Small intestine (tissue), 7 donors: ENCODE results near the gene PRR19. TPM values are rescaled to one million over a fixed set of nuclear protein-coding genes. Genes with fewer than 3 reads are reported as not detected.

Source experiments
- DNase-seq, 2 donors: peaks; one replicate each; pipeline versions ENCODE4 v3.0.0 to v3.0.0-alpha.2; 2013
- FAIRE-seq: peaks from 2 replicates; lab custom pipeline; 2012; peaks lifted over from hg19 to GRCh38; lab: Jason Lieb, UNC
- H3K27ac ChIP-seq, 3 donors: one replicate each; pipeline ENCODE4 v1.5.1; 2013; ENCODE audit warnings: low read length in 2 of 3, mild to moderate bottlenecking in 2 of 3, control low read depth in 1 of 3, inconsistent platforms in 1 of 3, low read depth in 1 of 3, moderate library complexity in 1 of 3
- H3K27me3 ChIP-seq, 3 donors: one replicate each; pipeline ENCODE4 v1.6.1; 2013; ENCODE audit warnings: low read length in 3 of 3, inconsistent platforms in 1 of 3; ENCODE audit not compliant: control insufficient read depth in 3 of 3, insufficient read depth in 3 of 3
- H3K36me3 ChIP-seq, 3 donors: one replicate each; pipeline ENCODE4 v1.6.1; 2013; ENCODE audit warnings: low read length in 3 of 3, inconsistent platforms in 1 of 3, low read depth in 1 of 3, mild to moderate bottlenecking in 1 of 3, moderate library complexity in 1 of 3; ENCODE audit not compliant: control insufficient read depth in 3 of 3, insufficient read depth in 2 of 3
- H3K4me1 ChIP-seq, 3 donors: one replicate each; pipeline ENCODE4 v1.6.1; 2013; ENCODE audit warnings: low read length in 2 of 3, inconsistent platforms in 1 of 3, low read depth in 1 of 3, mild to moderate bottlenecking in 1 of 3, moderate library complexity in 1 of 3; ENCODE audit not compliant: control insufficient read depth in 3 of 3, insufficient read depth in 2 of 3
- H3K4me3 ChIP-seq, 3 donors: one replicate each; pipeline ENCODE4 v1.5.1; 2013; ENCODE audit warnings: low read length in 3 of 3, control low read depth in 1 of 3, inconsistent platforms in 1 of 3, low read depth in 1 of 3, mild to moderate bottlenecking in 1 of 3, moderate library complexity in 1 of 3
- H3K9me3 ChIP-seq, 2 donors: one replicate each; pipeline ENCODE4 v1.6.1; 2013; ENCODE audit warnings: low read depth in 1 of 2, low read length in 1 of 2; ENCODE audit not compliant: control insufficient read depth in 2 of 2, insufficient read depth in 1 of 2
- WGBS, 3 donors: extraction: QIAGEN DNeasy Blood & Tissue Kit; methylation state at CpG; one replicate each; pipeline ENCODE4 v1.1.7; 2013; 5-methylcytosine and 5-hydroxymethylcytosine counted together
- polyA plus RNA-seq, 4 donors: library from polyadenylated mRNA; stranded (reverse) in 3 of 4; unstranded in 1 of 4; fragments of 200-250 nt in 3 of 4; fragments of 120-200 nt in 1 of 4; gene quantifications; one replicate each; pipeline versions ENCODE4 v1.2.1 to v1.2.3, GENCODE V29; 2013
- donor health status: healthy with polysubstance abuse.
- donor health status: control.
- donor health status: control.
- donor health status: Bipolar disorder and iron deficiency.
- donor health status: healthy.

The PRR19 gene
- polyA plus RNA-seq, 4 donors, result 0.81 to 1.1 (median 0.99) TPM

GRCh38 chr19:42303101-42303464 lies 1.2 kb downstream of the PRR19 start:
- H3K36me3 ChIP-seq, result peaks cover 0 to 6% (median 0%) of the 10 kb centered on the region in 3 donors
- no peak for FAIRE-seq
- H3K4me3 ChIP-seq, result peak overlapping the region in 1 of 3 donors; percentile 92
- H3K9me3 ChIP-seq, result no peaks in the 10 kb centered on the region
- H3K27ac ChIP-seq, result peak overlapping the region in 1 of 3 donors; percentile 73
- peaks cover 0 to 13% (median 0%) of the 10 kb centered on the region in 3 donors for H3K4me1 ChIP-seq
- 69 to 90% (median 86%) methylated on average over 11 of the region's 11 CpGs for WGBS, 3 donors
- no peak for DNase-seq
- no peaks in the 10 kb centered on the region for H3K27me3 ChIP-seq

GRCh38 chr19:42303876-42304275 lies 1.9 kb downstream of the PRR19 start:
- Histone ChIP-seq H3K27me3 (no peaks in the 10 kb centered on the region), H3K36me3 (peaks cover 0 to 6% (median 0%) of the 10 kb centered on the region in 3 donors), H3K27ac (no peak overlapping the region), H3K4me1 (peaks cover 0 to 13% (median 0%) of the 10 kb centered on the region in 3 donors), H3K4me3 (no peak overlapping the region), H3K9me3 (no peaks in the 10 kb centered on the region)
- WGBS, 3 donors, result 73 to 88% (median 80%) methylated on average over 8 of the region's 8 CpGs
- no peak for DNase-seq
- no peak for FAIRE-seq

GRCh38 chr19:42306646-42307045 lies 4.7 kb downstream of the PRR19 start:
- FAIRE-seq (no peak), DNase-seq (no peak)
- 91 to 92% (median 92%) methylated on average over 21 to 22 of the region's 22 CpGs for WGBS, 3 donors
- no peak overlapping the region for H3K4me3 ChIP-seq
- no peaks in the 10 kb centered on the region for H3K27me3 ChIP-seq
- H3K36me3 ChIP-seq, result no peaks in the 10 kb centered on the region
- peaks cover 0 to 8% (median 0%) of the 10 kb centered on the region in 3 donors for H3K4me1 ChIP-seq
- no peaks in the 10 kb centered on the region for H3K9me3 ChIP-seq
- no peak overlapping the region for H3K27ac ChIP-seq

- Histone ChIP-seq H3K27ac (no peak overlapping the region), H3K4me3 (no peak overlapping the region), H3K9me3 (no peaks in the 10 kb centered on the region), H3K36me3 (no peaks in the 10 kb centered on the region), H3K27me3 (peaks cover 0 to 25% (median 1%) of the 10 kb centered on the region in 3 donors), H3K4me1 (peaks cover 0 to 3% (median 0%) of the 10 kb centered on the region in 3 donors)
- 85 to 92% (median 90%) methylated on average over 14 of the region's 14 CpGs for WGBS, 3 donors
- no peak for DNase-seq
- no peak for FAIRE-seq
These were observed 7.8 kb downstream of the PRR19 start for GRCh38 chr19:42309686-42310085.

- H3K9me3 ChIP-seq, result no peaks in the 10 kb centered on the region
- H3K4me3 ChIP-seq, result no peak overlapping the region
- no peak for FAIRE-seq
- H3K36me3 ChIP-seq, result no peaks in the 10 kb centered on the region
- peaks cover 0 to 3% (median 0%) of the 10 kb centered on the region in 3 donors for H3K4me1 ChIP-seq
- no peak for DNase-seq
- peaks cover 0 to 34% (median 1%) of the 10 kb centered on the region in 3 donors for H3K27me3 ChIP-seq
- no peak overlapping the region for H3K27ac ChIP-seq
- WGBS, 3 donors, result 77 to 93% (median 77%) methylated on average over 2 of the region's 2 CpGs
These were observed 9.7 kb downstream of the PRR19 start for GRCh38 chr19:42311657-42312056.

- Histone ChIP-seq H3K4me1 (peaks cover 0 to 5% (median 0%) of the 10 kb centered on the region in 3 donors), H3K36me3 (no peaks in the 10 kb centered on the region), H3K4me3 (no peak overlapping the region), H3K27ac (no peak overlapping the region), H3K9me3 (no peaks in the 10 kb centered on the region), H3K27me3 (peaks cover 0 to 39% (median 1%) of the 10 kb centered on the region in 3 donors)
- 75 to 83% (median 81%) methylated on average over 5 of the region's 5 CpGs for WGBS, 3 donors
- DNase-seq, result no peak
- FAIRE-seq, result no peak
These were observed 10.4 kb downstream of the PRR19 start for GRCh38 chr19:42312370-42312769.

- DNase-seq, result peak; percentile 37 to 80
- FAIRE-seq, result no peak
- Histone ChIP-seq H3K4me3 (peak within 1 kb of the TSS in 2 of 3 donors; percentile 29 to 47), H3K27ac (no peak within 1 kb of the TSS), H3K36me3 (no peaks in the 10 kb centered on the region), H3K9me3 (no peaks in the 10 kb centered on the region), H3K27me3 (peaks cover 0 to 39% (median 1%) of the 10 kb centered on the region in 3 donors), H3K4me1 (peaks cover 0 to 5% (median 0%) of the 10 kb centered on the region in 3 donors)
- 0 to 1% (median 0%) methylated on average over 36 to 67 of the region's 67 CpGs for WGBS, 3 donors
These were observed 11.3 kb downstream of the PRR19 start, which contains the start of gene TMEM145 for GRCh38 chr19:42313096-42313839. Gene TMEM145 (plus strand): TSS chr19:42313309. CDS start chr19:42313377, 68 bp downstream.

- H3K4me1 ChIP-seq, result peaks cover 0 to 5% (median 0%) of the 10 kb centered on the region in 3 donors
- 27 to 38% (median 32%) methylated on average over 25 to 26 of the region's 26 CpGs for WGBS, 3 donors
These were observed 12.2 kb downstream of the PRR19 start for GRCh38 chr19:42313840-42314755.

More at GRCh38 chr19:42313840-42314755, 12.2 kb downstream of the PRR19 start:
- Histone ChIP-seq H3K27ac (no peak overlapping the region), H3K27me3 (peaks cover 0 to 39% (median 1%) of the 10 kb centered on the region in 3 donors), H3K9me3 (no peaks in the 10 kb centered on the region), H3K4me3 (peak overlapping the region in 1 of 3 donors; percentile 28), H3K36me3 (no peaks in the 10 kb centered on the region)
- DNase-seq (no peak), FAIRE-seq (no peak)
